Measurements from ENCODE around the gene DNMBP.
"Not testable (repeated sequence)": the region's sequence is repeated elsewhere in the genome, so short reads cannot be mapped to it uniquely, and the experiment has no call there.

DNMBP gene

GRCh38 chr10:99983280-99983988 lies 26.3 kb downstream of the DNMBP start:
- DNase-seq, result peak; percentile 66

GRCh38 chr10:99982728-99983127 lies 27.0 kb downstream of the DNMBP start:
- DNase-seq, result no peak

DNA sequence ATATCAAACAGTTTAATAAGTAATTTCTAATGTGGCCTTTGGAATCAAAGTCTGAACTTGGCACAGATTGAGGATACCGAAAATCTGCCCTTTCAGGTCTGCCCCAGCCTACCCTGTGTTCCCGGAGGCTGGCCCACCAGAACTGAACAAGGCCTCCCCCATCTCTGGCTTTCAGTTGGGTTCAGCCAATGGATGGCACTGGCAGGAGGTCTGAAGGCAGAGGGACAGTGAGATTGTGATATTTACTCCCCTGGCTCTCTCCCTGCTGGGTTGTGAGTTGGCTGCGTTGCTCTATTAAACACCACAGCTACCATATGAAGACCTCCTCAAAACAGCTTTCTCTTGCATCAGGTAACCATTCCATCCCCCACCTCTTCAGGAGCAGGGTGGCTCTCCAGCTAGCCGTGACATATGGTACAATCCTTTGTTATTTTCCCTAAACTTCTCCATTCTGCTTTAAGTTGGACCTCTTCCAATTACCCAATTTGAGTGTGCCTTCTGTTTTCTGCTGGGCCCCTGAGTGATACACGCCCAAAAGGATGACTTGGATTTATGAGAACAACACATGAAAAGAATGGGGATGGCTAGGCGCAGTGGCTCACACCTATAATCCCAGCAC lies 28.1 kb downstream of the DNMBP start:
- no peak for DNase-seq

DNA sequence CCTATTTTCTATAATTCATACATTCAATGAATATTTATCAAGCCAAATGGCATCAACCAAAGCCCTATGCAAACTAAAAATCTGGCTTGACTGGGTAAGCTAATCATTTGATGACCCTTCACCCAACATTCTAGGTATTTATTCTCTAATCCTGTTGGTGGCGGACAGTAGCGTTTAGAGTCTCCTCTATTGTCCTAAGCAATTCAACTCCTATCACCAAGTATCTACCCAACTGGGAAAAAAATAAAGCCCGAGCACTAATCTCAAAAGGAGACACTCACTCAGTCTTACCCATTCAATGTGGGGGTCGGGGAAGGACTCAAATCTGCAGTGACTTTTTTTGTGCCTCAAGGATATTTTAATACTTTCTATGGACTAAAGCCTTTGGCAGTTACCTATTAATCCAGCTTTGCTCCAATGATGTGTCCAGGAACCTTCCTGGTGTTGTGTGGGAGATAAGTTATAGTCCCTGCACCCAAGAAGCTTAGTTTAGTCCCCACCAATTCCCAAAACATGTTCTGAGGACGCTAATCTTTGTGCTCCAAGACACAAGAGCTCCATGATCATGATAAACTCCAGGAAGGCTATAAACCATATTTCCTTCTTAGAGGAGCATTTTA lies 30.6 kb downstream of the DNMBP start:
- DNase-seq, result no peak

DNA sequence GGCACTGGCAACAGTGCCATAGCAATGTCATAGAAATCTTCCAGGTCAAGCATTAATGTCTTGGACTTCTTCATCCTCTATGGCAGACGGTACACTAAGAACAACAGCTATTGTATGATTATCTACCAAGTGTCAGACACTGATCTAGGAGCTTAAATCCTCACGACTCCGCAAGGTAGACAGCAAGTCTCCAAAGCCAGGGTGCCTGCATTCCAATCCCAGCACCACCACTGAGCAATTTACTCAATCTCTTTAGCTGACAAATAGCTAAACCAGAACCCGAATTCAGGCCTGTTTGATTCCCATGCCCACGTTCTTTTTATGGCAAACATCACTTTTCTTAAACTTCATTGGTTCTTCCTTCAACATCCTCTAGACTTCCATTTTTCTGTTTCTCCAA lies 31.8 kb downstream of the DNMBP start:
- no peak for DNase-seq

DNA sequence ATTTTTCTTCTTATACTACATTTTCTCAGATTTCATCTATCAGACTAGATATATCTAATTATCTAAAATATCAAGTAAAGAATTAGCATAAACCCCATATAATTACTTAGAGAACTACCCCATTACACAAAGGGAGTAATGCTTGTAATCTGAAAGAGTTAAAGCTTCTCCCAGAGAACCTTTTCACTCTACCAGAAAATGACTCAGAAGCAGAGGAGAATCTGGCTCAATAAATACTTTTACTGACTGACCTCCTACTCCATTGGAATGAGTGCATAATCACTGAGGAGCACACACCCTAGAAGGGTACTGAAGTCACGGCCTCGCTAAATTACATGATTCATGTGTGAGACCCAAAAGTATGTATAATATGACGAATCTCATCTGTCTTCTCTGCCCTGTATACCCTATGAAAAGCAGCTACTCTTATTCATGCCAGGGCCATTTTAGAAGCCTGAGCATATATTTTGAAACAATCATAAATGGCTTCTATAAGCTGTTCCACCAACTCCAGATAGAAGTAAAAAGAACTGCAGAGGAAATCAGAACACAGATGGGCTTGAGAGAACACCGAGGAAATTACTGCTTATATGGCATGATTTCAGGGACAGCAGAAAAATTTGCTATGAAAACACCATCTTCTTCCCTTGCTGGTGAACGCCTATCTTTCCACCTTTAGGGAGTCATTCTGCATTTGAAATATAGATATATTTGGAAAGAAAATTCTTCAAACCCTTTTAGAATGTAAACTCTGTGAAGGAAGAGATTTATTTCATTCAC lies 32.7 kb downstream of the DNMBP start:
- DNase-seq, result peak; percentile 36

DNA sequence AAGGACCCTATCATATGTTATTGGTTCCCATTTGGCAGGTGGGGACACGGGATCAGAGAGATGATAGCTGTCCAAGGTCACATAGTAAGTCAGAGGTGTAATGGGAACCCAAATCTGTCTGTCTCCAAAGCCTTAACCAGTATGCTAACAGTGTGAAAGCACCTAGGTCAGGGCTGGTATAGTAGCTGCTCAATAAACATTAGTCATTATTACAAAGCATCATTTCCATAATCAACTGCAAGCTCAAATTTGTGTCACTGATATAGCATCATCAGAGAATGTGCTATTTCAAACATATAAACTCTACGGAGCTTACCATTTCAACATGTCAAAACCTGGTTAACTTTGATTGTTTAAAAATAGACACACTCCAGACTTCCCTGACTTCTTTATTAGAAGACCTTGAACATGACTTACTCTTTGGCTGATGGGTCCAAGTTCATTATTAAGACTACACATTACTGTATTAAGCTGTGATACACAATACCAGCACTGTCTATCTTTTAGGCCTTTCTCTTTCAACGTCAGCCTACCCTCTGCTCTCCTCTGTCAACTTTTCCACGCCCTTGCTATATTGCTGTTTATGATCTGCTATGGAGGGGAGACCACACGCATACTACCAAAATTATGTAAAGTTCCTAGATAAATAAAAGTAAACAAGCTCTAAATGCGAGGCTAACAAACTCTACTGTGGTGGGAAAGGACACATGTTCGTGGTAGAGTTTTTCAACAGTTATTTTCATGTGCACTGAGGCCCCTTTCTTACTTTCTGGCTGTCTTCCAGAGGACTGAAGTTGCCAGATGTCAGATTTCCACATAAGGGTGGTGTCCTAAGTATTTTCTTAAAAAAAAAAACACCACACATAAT lies 33.6 kb downstream of the DNMBP start:
- DNase-seq, result peak; percentile 73

DNA sequence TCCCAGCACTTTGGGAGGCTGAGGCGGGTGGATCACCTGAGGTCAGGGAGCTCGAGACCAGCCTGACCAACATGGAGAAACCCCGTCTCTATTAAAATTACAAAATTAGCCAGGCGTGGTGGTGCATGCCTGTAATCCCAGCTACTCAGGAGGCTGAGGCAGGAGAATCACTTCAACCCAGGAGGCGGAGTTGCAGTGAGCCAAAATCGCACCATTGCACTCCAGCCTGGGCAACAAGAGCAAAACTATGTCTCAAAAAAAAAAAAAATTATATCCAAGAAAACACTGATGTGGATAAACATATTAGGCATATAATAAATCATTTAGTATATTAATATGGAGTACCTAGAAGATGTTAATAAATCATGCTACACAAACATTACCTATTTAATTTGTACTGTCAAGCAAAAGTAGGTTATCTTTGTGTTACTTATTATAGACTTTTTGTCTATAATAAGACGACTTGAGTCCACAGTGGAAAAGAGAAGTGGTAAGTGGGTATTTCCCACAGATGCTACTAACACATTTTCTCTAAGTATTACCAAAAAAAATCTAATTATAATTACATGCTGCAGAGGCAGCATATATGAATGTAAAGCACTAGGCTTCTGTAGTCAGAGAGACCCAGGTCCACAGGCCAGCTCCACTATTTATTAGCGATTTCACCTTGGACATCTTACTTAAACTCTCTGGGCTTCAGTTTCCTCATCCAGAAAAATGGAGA lies 34.5 kb downstream of the DNMBP start:
- no peak for DNase-seq

DNA sequence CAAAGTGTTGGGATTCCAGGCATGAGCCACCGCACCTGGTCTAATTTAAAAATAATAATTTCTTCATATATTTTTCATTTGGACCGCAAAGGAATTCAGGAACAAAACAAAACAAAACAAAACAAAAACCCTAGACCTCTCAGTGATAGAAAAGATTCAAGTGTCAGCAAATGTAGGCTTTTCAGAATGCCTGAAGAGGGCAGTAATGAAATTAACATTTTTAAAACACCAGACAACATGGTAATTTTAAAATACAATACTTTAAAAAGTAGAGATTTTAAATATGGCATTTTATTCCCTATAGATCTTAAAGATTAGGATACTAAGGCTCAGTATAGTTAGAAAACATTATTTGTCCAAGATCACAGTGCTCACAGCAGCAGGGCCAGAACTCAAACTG lies 36.6 kb downstream of the DNMBP start:
- DNase-seq, result no peak

GRCh38 chr10:99967961-99968360 lies 41.8 kb downstream of the DNMBP start:
- no peak for DNase-seq

- DNase-seq, result no peak
Observed at GRCh38 chr10:99966306-99966705, 43.4 kb downstream of the DNMBP start.

DNA sequence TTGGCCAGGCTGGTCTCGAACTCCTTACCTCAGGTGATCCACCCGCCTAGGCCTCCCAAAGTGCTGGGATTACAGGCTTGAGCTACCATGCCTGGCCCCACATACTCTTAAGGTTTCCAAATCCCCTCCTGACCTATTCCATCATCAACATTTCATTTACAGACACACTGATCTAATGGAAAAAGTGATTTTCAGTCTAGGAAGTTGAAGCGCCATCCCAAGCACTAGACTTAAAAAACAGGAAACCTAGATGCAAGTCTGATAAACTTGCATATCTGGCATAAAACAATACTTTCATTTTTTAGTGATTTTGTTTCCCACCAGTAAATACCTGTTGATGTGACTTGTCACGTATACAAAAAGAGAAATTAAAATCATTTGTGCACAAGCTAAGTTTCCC lies 44.0 kb downstream of the DNMBP start:
- DNase-seq, result no peak

DNA sequence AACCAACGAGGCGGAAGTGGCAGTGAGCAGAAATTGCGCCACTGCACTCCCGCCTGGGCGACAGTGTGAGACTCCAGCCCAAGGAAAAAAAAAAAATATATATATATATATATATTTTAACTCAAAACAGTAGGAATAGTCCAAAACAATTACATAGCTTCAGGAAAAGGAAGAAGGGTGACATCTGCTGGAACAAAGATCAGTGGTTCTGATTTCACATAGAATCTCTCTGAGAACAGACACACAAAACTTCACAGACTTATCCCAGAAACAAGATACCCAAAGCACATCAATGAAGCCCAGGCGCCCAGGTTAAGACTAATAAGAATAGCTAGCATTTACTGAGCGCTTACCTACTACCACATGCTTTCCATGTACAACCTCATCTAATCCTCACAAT lies 45.0 kb downstream of the DNMBP start:
- no peak for DNase-seq

DNA sequence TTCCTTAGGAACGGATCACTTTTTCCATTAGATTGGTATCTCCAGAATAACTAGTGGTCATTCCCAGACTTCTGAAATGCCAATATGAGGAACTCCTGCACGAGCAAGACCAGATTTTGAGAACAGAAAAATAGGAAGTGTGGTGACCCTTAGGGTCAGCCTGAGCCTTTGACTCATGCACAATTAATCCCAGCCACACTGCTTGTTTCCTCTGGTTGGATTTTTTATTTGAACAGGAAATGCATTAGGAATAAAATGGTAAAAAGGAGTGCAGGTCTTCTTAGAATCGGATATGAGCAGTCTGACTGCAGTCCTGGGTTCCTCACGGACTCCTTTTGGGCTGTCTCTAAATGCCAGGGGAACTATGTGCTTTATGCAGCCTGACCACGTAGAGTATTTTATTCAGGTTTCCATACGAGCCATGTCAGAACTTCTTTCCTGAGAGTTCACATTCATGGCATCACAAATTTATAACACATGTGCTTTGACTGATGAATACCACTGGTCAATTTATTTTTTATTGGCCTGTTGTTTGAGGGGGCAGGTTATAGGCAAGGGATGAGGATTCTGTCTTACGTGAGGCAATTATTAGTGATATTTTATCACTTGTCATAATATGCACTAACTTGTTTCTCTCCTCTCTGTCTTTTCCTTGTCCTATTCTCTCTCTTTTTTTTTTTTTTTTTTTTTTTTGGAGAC lies 46.1 kb downstream of the DNMBP start:
- not testable (repeated sequence) for DNase-seq

GRCh38 chr10:99958806-99959205 lies 50.9 kb downstream of the DNMBP start:
- no peak for DNase-seq

GRCh38 chr10:99958302-99958701 lies 51.4 kb downstream of the DNMBP start:
- no peak for DNase-seq

GRCh38 chr10:99953510-99953909 lies 56.2 kb downstream of the DNMBP start:
- not testable (repeated sequence) for DNase-seq

DNA sequence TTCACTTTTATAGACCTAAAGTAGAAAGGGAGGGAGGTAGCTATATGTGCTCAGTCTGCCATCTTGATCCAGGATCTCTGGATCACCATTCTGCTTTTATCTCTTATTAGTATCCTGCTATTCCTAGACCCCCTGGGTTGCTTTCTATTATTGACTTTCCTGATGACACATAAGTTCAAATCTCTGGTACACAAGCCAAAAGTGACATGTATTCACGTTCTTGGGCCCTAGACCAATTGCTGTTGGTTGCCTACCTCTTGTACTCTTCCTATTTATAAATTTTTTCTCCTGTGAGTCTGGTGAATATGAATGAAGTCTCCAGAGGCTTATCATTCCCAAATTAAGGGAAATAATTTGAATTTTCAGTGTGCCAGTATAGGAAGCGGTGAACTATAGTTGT lies 56.9 kb downstream of the DNMBP start:
- DNase-seq, result no peak

- DNase-seq, result not testable (repeated sequence)
Observed at GRCh38 chr10:99946051-99946450, 63.7 kb downstream of the DNMBP start.

GRCh38 chr10:99945263-99945662 lies 64.5 kb downstream of the DNMBP start:
- DNase-seq, result peak; percentile 68

- DNase-seq, result no peak
Observed at GRCh38 chr10:99944860-99945259, 64.9 kb downstream of the DNMBP start.

All from right hindlimb (tissue), 1 donor.